Cardiac fibroblast (primary cell): ENCODE measurements around the gene NANOS2.

ENCODE experiments used
- DNase-seq, 2 donors: peaks; one replicate each; pipeline versions ENCODE4 v3.0.0 to v3.0.0-alpha.2; 2010; ENCODE audit warnings: low read depth in 2 of 2
- H3K4me3 ChIP-seq, 2 donors: replicated peaks in 1 of 2; 1 replicate in 1 of 2; 2 replicates in 1 of 2; pipeline ENCODE4 v1.5.1; 2011; ENCODE audit warnings: low read depth in 2 of 2, low read length in 2 of 2, mild to moderate bottlenecking in 2 of 2, moderate library complexity in 1 of 2
- TF ChIP-seq, protein P1 (sequence below): IDR thresholded peaks from one replicate; pipeline ENCODE4 v1.5.1; 2011; ENCODE audit warnings: low read depth, mild to moderate bottlenecking, low read length, inconsistent platforms

Gene NANOS2

DNA sequence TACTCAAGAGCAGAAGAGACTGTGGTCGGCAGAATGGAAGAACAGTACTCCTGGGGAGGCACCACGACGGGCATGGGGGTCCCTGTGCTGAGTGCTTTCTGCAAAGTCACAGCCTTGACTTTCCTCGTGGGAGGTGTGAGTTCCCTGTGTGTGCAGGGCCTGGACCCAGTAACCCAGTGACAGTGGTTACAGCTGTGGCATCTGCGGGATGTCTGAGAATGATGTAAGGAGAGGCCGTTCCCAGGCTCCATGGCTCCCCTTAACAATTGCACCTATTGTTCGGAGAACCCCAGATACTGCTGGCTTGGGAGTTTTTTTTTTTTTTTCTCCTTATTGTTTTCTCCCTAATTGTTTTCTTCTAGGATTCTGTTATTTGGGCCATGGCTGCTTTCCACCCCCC lies 5.1 kb upstream of the NANOS2 start:
- DNase-seq, result no peak
- TF ChIP-seq, protein P1, sequence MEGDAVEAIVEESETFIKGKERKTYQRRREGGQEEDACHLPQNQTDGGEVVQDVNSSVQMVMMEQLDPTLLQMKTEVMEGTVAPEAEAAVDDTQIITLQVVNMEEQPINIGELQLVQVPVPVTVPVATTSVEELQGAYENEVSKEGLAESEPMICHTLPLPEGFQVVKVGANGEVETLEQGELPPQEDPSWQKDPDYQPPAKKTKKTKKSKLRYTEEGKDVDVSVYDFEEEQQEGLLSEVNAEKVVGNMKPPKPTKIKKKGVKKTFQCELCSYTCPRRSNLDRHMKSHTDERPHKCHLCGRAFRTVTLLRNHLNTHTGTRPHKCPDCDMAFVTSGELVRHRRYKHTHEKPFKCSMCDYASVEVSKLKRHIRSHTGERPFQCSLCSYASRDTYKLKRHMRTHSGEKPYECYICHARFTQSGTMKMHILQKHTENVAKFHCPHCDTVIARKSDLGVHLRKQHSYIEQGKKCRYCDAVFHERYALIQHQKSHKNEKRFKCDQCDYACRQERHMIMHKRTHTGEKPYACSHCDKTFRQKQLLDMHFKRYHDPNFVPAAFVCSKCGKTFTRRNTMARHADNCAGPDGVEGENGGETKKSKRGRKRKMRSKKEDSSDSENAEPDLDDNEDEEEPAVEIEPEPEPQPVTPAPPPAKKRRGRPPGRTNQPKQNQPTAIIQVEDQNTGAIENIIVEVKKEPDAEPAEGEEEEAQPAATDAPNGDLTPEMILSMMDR, result no peak
- no peak overlapping the region for H3K4me3 ChIP-seq

DNA sequence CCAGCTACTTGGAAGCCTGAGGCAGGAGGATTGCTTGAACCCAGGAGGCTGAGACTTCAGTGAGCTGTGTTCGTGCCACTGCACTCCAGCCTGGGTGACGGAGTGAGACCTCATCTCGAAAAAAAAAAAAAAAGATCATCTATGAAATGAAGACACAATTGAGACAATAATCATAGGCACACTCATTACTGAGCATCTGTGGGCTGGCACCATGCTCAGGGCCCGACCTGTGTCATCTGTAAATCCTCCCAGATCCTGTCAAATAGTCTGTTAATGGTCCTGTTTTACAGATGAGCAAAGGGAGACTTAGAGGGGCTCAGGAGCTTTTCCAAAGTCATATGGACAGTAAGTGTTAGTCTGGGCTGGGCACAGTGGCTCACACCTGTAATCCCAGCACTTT lies 4.1 kb upstream of the NANOS2 start:
- TF ChIP-seq, protein P1, result no peak
- H3K4me3 ChIP-seq, result no peak overlapping the region
- no peak for DNase-seq

GRCh38 chr19:45917421-45918091 lies 3.0 kb upstream of the NANOS2 start:
- no peak overlapping the region for H3K4me3 ChIP-seq
- TF ChIP-seq, protein P1, result no peak
- no peak for DNase-seq

GRCh38 chr19:45911291-45911690 lies 3.3 kb downstream of the NANOS2 start:
- H3K4me3 ChIP-seq, result no peak overlapping the region
- TF ChIP-seq, protein P1, result no peak
- no peak for DNase-seq

GRCh38 chr19:45908956-45909355 lies 5.6 kb downstream of the NANOS2 start:
- peak in 1 of 2 donors; percentile 28 for DNase-seq
- no peak overlapping the region for H3K4me3 ChIP-seq
- TF ChIP-seq, protein P1, result no peak

GRCh38 chr19:45906221-45906620 lies 8.4 kb downstream of the NANOS2 start:
- TF ChIP-seq, protein P1, result no peak
- no peak overlapping the region for H3K4me3 ChIP-seq
- peak; percentile 42 to 79 for DNase-seq

DNA sequence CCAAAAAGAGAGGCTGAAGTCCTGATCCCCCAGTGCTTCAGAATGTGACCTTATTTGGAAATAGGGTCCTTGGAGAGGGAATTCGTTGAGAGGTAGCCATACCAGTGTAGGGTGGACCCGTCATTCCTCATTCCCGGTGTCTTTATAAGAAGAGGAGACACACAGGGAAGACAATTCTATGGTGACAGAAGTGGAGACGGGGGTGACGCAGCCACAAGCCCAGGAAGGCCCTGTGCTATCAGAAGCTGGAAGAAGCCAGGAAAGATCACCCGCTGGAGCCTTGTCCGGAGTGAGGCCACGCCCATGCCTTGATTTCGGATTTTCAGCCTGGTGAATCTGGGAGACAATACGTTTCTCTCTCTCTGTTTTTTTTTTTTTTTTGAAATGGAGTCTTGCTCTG lies 9.6 kb downstream of the NANOS2 start:
- H3K4me3 ChIP-seq, result no peak overlapping the region
- no peak for DNase-seq
- TF ChIP-seq, protein P1, result no peak
